NCI-H69 (cell line): ENCODE data around the gene TMPRSS9.
"Not testable (repeated sequence)": the region's sequence is repeated elsewhere in the genome, so short reads cannot be mapped to it uniquely, and the experiment has no call there.

Experiments
- DNase-seq: peaks from one replicate; lab custom pipeline; 2025; lab: John Stamatoyannopoulos, UW

Gene TMPRSS9

DNA sequence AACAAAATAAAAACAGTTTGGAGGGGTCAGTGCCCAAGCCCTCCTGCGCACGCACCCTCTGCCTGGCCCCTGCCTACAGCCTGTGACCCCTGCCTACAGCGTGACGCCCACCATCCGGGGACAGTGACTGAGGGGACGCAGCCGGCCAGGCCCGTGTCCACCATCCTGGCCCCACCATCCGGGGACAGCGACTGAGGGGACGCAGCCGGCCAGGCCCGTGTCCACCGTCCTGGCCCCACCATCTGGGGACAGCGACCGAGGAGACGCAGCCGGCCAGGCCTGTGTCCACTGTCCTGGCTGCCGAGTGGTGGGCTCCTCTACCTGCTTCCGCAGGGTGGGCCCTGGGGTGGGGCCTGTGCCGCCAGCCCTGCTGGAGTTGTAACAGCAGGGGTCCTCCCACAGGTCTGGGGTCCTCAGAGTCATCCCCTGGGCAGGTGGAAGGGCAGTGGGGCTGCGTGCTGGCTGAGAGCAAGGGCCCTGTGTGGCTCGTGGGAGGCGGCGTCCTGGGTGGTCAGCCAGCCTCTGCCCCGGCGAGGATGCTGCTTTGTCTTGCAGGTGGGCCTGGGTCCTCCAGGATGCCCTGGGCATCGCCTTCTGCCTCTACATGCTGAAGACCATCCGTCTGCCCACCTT lies 17.3 kb upstream of the TMPRSS9 start:
- DNase-seq = no peak

DNA sequence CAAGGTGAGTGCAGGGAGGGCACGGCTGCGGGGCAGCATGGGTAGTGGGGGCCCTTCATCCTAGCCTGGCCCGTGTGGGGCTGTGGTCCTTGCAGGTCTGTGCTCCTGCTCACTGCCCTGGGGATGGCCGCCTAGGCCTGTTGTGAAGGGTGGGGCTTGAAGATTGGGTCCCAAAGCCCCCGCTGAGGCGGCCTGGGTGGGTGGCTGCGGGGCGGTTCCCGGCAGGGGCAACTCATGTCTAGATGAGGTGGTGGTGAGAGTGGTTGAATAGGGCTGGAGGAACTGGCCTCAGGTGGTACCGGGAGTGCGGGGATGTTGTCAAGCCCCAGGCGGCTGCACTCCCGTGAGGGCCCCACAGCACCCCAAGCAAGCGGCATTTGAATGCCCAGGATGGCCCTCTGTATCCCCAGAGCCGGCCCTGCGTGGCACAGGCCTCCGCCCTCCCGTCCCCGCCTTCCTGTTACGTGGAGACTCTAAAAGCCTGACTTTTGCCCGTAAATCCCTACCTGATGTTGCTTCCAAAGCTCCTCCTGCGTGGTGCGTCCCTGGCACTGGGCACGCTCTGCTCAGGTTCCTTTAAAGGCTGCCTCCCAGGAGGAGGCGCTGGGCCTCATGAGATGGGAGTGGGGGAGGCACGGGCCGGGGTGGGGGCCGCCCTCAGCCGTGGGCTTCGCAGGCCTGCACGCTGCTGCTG lies 16.6 kb upstream of the TMPRSS9 start:
- no peak for DNase-seq

DNA sequence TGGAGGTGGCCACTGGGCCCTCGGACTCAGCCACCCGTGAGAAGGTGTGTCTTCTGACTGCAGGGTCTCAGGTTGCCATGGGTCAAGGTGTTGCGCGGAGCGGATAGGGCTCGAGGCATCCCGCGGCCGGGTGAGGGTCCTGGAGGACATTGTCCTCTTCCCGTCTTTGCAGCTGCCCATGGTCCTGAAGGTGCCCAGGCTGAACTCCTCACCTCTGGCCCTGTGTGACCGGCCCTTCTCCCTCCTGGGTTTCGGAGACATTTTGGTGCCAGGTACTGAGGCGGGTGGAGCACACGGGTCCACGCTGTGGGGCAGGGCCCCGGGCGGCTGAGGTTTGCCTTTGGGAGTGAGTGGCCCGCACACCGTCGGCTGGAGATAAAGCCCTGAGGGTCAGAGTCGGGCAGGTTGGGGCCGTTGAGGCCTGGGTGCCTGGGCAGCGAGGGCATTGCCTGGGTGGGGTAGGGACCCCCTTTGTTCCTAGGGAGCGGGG lies 15.6 kb upstream of the TMPRSS9 start:
- DNase-seq = no peak

DNA sequence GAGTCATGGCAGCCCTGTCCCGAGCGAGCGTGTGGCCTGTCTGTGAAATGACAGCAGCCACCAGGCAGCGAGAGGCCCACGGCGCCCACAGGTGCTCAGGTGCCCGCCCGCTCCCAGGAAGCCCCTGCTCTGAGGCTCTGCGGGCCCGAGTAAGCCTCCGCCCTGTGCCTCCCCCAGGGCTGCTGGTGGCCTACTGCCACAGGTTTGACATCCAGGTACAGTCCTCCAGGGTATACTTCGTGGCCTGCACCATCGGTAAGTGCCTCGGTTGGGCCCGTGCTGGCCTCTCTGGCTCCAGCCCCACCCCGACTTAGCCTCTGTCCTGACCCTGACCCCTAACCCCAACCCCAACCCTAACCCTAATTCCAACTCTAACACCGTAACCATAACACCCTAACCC lies 15.0 kb upstream of the TMPRSS9 start:
- no peak for DNase-seq

DNA sequence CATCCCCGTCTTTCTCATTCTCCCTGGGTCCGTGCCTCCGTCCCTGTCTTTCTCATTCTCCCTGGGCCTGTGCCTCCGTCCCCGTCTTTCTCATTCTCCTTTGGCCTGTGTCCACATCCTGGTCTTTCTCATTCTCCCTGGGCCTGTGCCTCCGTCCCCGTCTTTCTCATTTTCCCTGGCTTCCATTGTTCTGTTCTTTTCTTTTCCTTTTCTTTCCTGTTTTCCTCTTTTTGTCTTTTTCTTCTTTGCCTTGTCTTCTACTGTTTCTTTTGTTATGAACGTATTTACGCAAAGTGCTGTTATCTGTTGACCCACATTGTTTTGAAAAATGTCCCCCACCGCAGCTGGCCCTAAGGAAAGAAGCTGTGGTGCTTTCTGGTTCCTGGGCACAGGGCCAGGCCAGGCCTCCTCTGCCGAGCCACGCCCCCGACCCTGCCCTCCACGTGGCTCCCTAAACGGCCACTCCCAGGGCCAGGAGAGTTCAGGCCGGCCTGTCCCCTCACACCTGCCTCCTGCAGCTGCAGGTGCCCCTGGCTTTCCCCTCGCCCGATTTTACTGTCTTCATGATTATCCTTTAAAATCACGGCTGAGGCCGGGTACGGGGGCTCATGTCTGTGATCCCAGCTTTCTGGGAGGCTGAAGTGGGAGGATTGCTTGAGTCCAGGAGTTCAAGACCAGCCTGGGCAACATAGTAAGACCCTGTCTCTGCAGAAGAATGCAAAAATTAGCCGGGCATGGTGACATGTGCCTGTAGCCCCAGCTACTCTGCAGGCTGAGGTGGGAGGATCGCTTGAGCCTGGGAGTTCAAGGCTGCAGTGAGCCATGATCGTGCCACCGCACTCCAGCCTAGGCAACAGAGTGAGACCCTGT lies 14.0 kb upstream of the TMPRSS9 start:
- peak; percentile 22 for DNase-seq

DNA sequence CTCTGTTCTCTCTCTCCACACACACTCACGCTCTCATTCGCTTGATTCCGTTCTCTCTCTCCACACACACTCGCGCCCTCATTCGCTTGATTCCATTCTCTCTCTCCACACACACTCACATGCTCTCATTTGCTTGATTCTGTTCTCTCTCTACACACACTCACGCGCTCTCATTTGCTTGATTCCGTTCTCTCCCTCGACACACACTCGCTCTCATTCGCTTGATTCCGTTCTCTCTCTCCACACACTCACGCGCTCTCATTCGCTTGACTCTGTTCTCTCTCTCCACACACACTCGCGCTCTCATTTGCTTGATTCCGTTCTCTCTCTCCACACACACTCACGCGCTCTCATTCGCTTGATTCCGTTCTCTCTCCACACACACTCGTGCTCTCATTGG lies 10.2 kb upstream of the TMPRSS9 start:
- not testable (repeated sequence) for DNase-seq

DNA sequence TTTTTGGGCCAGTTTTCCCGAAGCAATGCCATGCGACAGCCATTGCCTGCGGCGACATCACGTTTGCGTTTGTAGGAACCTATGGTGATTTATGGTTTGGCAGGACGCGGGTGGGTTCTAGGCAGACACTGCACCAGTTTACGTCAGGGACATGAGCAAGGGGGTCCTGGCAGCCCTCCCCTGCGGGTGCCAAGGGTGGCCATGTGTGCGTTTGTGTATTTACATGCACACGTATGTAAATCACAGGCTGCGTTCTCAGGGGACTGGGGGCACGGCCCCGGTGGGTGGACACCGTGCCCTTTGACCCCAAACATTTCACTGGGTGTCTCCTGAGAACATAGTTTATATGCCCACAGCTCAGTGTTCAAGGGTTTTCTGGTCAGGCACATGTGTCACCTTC lies 9.4 kb upstream of the TMPRSS9 start:
- no peak for DNase-seq

DNA sequence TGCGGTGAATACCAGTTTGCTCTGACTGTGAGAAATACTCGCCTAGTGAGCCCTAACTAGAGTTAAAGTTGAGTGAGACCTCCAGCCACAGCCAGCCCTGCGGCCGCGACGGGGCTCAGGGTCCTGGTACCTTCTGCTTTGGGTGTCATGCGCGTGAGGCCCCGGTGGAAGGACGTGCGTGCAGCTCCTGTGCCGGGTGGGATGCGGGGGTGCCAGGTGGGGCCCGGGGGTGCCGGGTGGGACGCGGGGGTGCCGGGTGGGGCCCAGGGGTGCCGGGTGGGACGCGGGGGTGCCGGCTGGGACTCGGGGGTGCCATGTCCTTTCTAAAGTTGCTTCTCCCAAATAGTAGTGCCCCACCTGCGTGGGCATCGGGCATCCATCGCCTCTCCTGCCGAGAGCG lies 8.5 kb upstream of the TMPRSS9 start:
- no peak for DNase-seq

DNA sequence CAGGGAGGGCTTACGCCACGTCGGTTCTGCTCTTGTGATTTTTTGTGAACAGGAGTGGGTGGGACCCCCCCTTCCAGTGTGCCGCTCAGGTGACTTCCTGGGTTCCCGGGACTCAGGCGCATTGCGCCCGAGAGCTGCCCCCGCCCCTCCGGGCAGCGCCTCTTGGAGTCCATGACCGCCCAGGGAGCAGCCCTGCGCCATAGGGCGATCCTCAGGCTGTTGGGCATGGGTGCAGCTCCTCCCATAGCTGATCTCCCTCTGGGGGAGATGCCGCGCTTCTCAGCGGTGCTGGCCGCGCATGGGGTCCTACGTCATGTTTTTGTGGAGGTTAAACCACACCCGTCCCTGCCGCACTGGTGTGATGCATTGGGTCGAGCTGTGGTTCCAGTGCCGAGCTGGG lies 7.9 kb upstream of the TMPRSS9 start:
- DNase-seq = no peak

DNA sequence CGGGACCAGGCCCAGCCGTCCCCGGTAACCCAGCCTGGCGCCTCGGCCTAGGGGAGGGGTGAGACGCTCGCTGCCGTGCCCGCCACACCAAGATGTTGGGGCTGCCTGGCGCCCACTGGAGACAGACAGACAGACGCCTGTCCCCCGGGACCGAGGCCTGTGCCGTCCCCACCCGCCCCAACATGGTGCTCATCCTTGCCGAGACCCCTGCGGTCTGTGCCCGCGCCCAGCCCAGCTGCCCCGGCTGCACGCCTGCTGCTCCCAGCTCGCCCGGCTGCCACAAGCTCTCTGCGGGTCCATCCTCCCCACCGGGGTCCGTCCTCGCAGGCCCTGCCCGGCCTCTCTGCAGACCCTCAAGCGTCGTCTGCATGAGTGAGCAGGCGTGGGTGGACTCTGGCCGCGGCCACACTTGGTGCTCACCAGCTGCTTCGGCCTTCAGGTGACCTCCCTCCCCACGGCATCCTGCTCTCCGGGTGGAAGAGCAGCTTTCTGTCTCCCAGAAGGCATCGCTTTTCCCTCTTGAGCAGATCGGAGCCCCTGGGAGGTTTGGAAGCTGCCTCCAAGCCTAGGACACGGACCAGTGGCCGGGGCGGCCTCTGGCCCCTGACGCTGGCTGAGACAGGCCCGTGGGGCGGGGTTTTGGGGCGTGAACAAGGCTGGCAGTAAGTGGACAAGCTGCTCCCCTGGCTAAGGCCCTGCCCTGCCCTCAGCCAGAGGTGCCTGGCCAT lies 6.7 kb upstream of the TMPRSS9 start:
- no peak for DNase-seq

DNA sequence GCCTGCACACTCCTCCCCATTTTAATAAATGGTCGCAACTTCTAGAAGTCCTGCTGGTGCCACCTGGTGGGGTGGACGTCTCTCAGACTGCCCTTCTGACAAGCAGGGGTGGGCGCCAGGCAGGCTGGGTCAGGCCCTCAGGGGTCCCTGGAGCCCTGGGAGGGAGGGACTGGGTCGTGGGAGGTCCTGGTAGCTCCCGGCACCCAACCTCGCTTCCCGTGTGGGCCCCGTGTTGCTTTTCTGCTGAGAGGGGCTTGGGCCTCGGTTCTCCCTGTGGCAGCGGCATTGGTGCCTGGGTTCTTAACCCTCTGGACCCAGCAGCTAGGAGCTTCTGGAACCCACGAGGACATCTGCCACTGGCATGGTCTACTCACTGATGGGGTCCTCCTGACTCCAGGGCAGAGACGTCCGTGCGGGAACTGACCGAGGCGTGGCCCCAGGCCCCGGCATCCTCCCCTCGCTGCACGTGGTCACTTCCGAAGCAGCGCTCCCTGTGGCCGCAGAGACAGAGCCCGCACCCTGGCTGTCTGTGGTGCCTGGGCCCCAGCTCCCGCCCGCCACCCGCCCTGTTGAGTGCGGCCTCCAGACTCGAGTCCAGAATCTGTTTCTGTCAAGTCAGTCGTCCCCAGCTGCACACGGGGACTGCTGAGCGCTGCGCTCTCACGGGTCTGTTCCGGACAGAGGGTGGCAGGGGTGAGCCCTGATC lies 6.0 kb upstream of the TMPRSS9 start:
- no peak for DNase-seq

DNA sequence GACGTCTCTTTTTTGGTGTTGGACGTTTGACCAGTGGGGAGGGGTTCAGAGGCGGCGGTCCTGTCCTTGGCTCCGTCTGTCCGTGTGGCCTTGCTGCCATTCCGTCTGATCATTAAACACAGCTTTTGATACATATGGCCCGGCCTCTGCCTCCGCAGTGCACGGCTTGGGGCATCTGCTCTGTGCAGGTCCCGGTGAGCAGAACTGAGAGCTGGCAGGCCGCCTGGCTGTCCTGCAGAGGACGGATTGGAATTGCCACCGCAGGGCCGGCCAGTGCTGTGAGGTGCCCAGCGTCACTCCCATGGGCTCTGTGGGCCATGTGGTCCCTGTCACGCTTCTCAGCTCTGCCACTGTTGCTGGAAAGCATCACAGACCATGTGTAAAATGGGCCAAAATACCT lies 5.4 kb upstream of the TMPRSS9 start:
- DNase-seq = no peak

DNA sequence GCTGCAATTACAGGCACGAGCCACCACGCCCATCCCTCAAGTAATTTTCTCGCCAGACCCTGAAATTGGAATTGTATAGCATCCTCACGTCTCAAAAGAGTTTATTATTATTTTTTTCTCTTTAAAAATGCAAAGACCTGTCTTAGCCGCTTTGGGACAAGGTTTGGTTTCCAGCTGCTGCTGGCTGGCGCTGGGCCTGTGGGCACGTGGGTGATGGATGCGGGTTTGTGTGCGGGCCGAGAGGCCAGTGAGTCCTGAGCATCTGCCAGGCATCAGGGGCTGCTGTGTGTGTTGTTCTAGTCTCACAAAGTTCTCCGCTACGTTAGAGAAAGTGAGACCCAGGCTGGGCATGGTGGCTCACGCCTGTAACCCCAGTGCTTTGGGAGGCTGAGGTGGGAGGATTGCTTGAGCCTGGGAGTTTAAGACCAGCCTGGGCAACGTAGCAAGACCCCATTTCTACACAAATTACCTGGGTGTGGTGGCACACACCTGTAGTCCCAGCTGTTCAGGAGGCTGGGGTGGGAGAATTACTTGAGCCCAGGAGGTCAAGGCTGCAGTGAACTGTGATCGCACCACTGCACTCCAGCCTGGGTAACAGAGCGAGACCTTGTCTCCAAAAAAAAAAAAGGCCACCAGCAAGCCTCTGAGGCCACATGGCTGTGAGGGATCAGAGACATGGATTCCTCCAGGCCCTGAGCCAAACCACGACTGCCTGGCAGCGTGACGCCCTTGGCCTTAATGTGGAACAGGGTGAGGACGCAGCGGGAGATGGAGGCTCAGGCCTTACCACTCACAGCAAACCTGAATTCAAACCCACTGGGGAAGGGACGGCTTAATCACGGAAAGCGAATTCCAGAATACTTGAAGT lies 4.7 kb upstream of the TMPRSS9 start:
- no peak for DNase-seq

DNA sequence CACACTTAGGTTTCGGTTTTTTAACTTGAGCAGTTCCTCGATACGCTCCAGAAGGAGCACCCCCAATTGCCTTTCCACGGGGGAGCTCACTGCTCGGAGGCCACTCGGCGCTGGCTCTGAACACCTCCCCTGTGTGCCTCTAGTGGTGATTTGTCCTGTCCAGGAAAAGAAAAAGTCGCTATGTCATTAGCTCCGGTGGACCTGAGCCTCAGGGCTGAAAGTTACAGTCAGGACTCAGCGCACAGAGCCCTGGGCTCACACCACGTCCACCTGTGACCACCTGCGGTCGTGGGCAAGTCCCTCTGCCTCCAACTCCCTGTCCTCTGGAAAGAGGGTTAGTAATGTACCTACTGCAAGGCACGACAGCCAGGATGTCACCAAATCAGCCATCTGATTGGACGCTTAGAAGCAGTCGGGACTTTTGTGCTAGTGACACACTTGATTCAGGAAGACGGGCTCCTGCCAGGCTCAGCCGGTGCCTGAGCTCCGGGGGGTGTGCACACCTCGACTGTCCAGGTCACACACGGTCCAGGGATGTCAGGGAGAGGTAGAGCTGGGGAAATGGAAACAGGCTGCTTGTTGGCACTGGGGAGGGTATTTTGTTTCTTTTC lies 3.9 kb upstream of the TMPRSS9 start:
- no peak for DNase-seq

DNA sequence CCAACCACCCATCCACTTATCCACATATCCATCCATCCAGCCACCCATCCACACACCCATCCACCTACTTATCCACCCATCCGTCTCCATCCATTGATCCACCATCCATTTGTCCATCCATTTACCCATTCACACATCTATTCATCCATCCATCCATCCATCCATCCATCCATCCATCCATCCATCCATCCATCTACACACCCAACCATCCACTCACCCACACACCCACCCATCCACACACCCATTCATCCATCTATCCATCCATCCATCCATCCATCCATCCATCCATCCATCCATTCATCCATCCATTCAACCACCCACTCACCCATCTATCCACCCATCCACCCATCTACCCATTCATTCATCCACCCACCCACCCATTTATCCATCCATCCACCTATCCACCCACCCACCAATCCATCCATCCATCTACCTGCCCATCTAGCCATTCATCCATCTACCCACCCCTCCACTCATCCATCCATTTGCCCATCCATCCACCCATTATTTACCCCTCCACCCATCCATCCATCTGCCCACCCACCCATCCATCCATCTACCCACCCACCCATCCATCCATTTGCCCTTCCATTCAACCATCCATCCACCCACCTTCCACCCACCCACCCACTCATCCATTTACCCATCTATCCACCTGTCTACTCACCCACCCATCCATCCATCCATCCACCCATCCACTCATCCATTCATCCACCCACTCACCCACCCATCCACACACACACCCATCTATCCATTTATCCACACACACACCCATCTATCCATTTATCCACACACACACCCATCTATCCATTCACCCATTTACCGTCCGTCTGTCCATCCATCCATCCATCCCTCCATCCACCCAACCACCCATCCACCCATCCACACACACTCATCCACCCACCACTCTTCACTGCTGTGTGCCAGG lies 2.5 kb upstream of the TMPRSS9 start:
- DNase-seq = no peak

DNA sequence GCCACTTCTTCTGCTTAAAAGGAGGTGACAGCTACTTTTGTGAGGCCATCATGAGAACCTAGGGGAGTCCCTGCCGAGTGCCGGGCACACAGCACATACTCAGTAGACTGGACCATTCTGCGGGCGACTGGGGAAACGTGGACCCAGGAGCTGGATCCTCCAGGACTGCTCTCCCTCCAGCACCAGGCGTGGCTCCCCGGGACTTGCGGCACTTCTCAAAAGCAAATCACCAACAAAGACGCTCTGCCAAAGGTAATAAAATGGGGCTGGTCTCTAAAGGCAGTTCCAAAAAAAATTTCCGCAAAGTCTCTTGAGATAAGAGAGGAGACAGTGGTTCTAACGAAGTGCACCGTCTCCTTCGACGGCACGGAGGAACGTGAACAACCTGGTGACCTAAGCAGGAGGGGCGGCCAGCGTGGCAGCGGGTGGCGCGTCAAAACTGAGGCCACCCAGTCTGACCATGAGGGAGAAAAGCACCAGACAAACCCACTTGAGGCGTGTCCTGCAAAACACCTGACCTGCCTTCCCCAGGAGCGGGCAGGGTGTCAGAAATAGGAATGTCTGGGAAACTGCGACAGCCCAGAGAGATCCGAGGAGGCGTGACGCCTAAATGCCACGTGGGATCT lies 1.4 kb upstream of the TMPRSS9 start:
- no peak for DNase-seq

DNA sequence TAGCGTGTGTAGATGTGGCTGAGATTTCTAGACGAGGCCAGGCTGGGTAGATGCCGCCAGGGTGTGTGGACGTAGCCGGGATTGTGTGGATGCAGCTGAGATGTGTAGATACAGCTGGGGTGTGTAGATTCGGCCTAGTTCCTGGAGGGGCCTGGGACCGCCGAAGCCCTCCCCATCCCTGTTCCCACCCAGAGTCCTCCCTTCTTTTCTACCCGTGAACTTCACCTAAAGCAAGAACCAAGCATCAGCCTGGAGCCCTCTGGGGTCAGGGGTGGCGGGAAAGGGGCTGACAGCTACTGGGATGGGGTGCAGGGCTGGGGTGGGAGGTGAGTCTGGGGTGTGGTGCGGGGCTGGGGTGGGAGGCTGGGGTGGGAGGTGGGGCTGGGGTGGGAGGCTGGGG lies 768 bp downstream of the TMPRSS9 start:
- no peak for DNase-seq

DNA sequence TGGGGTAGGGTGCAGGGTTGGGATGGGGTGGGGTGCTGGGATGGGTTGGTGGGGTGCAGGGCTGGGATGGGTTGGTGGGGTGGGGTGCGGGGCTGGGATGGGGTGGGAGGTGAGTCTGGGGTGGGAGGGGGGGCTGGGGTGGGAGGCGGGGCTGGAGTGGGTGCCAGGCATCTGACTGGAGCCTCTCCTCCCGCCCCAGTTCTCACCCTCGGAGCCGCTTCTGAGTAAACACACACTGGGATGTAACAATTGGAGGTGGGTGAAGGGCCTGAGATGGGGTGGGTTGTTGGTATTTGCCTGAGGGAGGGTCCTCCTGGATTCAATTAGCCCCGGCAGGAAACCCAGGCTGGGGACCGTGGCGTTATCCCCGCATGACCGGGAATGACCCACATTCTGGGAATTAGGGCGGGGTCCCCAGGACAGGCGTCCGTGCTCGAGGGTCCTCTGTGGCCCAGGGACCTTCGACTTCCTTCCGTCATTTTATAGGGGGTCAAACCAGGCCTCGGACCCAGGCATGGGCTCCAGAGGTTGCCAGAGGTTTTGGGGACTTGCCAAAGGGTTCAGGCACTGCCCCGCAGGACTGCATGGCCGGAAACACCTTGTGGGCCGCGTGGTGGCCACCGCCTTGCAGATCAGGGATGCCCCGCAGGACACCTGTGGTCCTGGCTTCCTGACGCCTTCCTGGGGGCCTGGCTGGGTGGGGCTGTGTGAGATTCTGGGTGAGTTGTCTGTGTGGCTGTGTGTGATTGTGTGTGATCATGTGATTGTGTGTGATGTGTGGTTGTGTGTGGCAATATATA lies 1.4 kb downstream of the TMPRSS9 start:
- DNase-seq = peak; percentile 50
